Endodermal cell (in vitro differentiated cells): ENCODE measurements around the gene ZNF710. TPM values are rescaled to one million over a fixed set of nuclear protein-coding genes. Genes with fewer than 3 reads are reported as not detected.

Experiments
- DNase-seq: peaks from one replicate; pipeline ENCODE4 v3.0.0-alpha.2; 2017
- H3K27ac ChIP-seq: 2 replicates; pipeline ENCODE4 v1.5.1; 2013; ENCODE audit warnings: mild to moderate bottlenecking, low read depth, low read length, moderate library complexity
- H3K27me3 ChIP-seq: 2 replicates; pipeline ENCODE4 v1.6.1; 2013; ENCODE audit warnings: mild to moderate bottlenecking, low read length, moderate library complexity; ENCODE audit not compliant: insufficient read depth, control insufficient read depth, poor library complexity, severe bottlenecking
- H3K36me3 ChIP-seq: 2 replicates; pipeline ENCODE4 v1.7.0; 2013; ENCODE audit warnings: mild to moderate bottlenecking, low read length, moderate library complexity; ENCODE audit not compliant: control insufficient read depth, insufficient read depth
- H3K4me1 ChIP-seq: one replicate; pipeline ENCODE4 v1.7.0; 2013; ENCODE audit warnings: low read length; ENCODE audit not compliant: control insufficient read depth, insufficient read depth
- H3K4me3 ChIP-seq: 2 replicates; pipeline ENCODE4 v1.5.1; 2013; ENCODE audit warnings: mild to moderate bottlenecking, low read length, moderate library complexity
- H3K9ac ChIP-seq: 2 replicates; pipeline ENCODE4 v1.6.1; 2013; ENCODE audit warnings: mild to moderate bottlenecking, low read length, moderate library complexity; ENCODE audit not compliant: poor library complexity, severe bottlenecking; ENCODE audit errors: extremely low read depth
- H3K9me3 ChIP-seq: 2 replicates; pipeline ENCODE4 v1.6.1; 2013; ENCODE audit warnings: mild to moderate bottlenecking, low read length, moderate library complexity; ENCODE audit not compliant: control insufficient read depth
- H3K27ac Mint-ChIP-seq: 2 replicates; pipeline ENCODE4 v1.8.0; 2020; ENCODE audit warnings: mixed read lengths
- H3K27me3 Mint-ChIP-seq: 2 replicates; pipeline ENCODE4 v1.8.0; 2021; ENCODE audit warnings: mild to moderate bottlenecking, mixed read lengths; ENCODE audit not compliant: insufficient read depth
- H3K36me3 Mint-ChIP-seq: 2 replicates; pipeline ENCODE4 v1.8.0; 2020; ENCODE audit warnings: low read depth, mixed read lengths
- H3K4me1 Mint-ChIP-seq: 2 replicates; pipeline ENCODE4 v1.8.0; 2020; ENCODE audit warnings: mixed read lengths
- H3K4me3 Mint-ChIP-seq: 2 replicates; pipeline ENCODE4 v1.8.0; 2020; ENCODE audit warnings: mild to moderate bottlenecking, moderate library complexity, mixed read lengths
- H3K9me3 Mint-ChIP-seq: 2 replicates; pipeline ENCODE4 v1.8.0; 2020; ENCODE audit warnings: mild to moderate bottlenecking, mixed read lengths
- CTCF ChIP-seq: fragments of 200-600 bp; sonication (generic); conservative IDR thresholded peaks from 2 replicates; pipeline ENCODE4 v1.5.0; 2021; ENCODE audit warnings: antibody characterized with exemption, mild to moderate bottlenecking
- WGBS, 2 experiments: methylation state at CpG; one replicate each; pipeline versions ENCODE4 v1.1.5 to v1.1.7; 2013; ENCODE audit warnings: missing lambda C conversion rate in 2 of 2, mixed read lengths in 1 of 2; ENCODE audit not compliant: insufficient coverage in 1 of 2, insufficient read length in 1 of 2; 5-methylcytosine and 5-hydroxymethylcytosine counted together
- total RNA-seq, 2 donors: library from RNA; stranded (reverse); fragmentation: NEBNext Ultra II Directional in 1 of 2; extraction: Animal tissue kit (Norgen Biotek cat#: 25700) in 1 of 2; gene quantifications; 2 replicates in 1 of 2; 3 replicates in 1 of 2; pipeline ENCODE4 v1.2.1, GENCODE V29; 2021

Gene ZNF710
- total RNA-seq, 2 donors from 2014 or later, result 31.8 to 39.1 TPM

GRCh38 chr15:89998141-89998661, 2.9 kb upstream of the ZNF710 start:
- WGBS, 2 experiments, result 77 to 94% methylated on average over 5 of the region's 5 CpGs
- no peak for TF ChIP-seq CTCF
- peaks cover 15% of the 10 kb centered on the region for H3K4me1 ChIP-seq
- no peaks in the 10 kb centered on the region for H3K9me3 ChIP-seq
- H3K27ac Mint-ChIP-seq, result peak overlapping the region; percentile 89
- no peak overlapping the region for H3K4me3 ChIP-seq
- H3K27me3 ChIP-seq, result no peaks in the 10 kb centered on the region
- H3K27me3 Mint-ChIP-seq, result no peaks in the 10 kb centered on the region
- no peaks in the 10 kb centered on the region for H3K36me3 Mint-ChIP-seq
- no peak overlapping the region for H3K9ac ChIP-seq
- H3K36me3 ChIP-seq, result no peaks in the 10 kb centered on the region
- H3K4me3 Mint-ChIP-seq, result no peak overlapping the region
- DNase-seq, result no peak
- H3K9me3 Mint-ChIP-seq, result no peaks in the 10 kb centered on the region
- H3K4me1 Mint-ChIP-seq, result peaks cover 23% of the 10 kb centered on the region
- H3K27ac ChIP-seq, result no peak overlapping the region

GRCh38 chr15:89998923-89999675, 2.0 kb upstream of the ZNF710 start:
- no peak for DNase-seq
- peaks cover 32% of the 10 kb centered on the region for H3K4me1 Mint-ChIP-seq
- no peaks in the 10 kb centered on the region for H3K36me3 ChIP-seq
- no peaks in the 10 kb centered on the region for H3K27me3 ChIP-seq
- no peaks in the 10 kb centered on the region for H3K9me3 ChIP-seq
- no peaks in the 10 kb centered on the region for H3K27me3 Mint-ChIP-seq
- peaks cover 20% of the 10 kb centered on the region for H3K4me1 ChIP-seq
- H3K27ac Mint-ChIP-seq, result no peak overlapping the region
- H3K4me3 Mint-ChIP-seq, result peak overlapping the region; percentile 87
- H3K27ac ChIP-seq, result peak overlapping the region; percentile 71
- H3K9me3 Mint-ChIP-seq, result no peaks in the 10 kb centered on the region
- H3K4me3 ChIP-seq, result no peak overlapping the region
- TF ChIP-seq CTCF, result no peak
- WGBS, 2 experiments, result 77 to 96% methylated on average over 4 to 12 of the region's 12 CpGs
- H3K36me3 Mint-ChIP-seq, result no peaks in the 10 kb centered on the region
- no peak overlapping the region for H3K9ac ChIP-seq

DNA sequence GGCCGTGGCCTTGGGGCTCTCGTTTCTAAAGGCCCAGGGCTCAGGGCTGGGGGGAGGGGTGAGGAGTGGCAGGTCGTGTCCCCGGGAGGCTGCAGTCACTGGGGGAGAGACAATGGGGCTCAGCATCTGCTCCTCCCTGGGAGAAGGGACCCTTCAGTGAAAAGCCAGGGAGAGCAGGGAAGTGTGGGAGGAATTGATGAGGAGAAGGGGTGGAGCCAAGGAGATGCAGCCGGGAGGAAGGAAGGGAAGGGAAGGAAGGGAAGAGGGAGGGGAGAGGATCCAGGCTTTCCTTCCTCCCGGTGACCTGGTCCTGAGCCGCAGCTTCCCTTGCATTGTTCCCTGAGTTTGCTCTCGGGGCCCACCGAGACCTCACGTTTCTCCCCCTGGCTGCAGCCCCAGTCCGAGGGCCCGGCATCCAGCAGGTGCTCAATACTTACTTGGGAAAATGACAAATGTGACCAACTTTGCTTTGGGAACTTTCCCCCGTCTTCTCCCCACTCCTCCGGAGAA, 1.4 kb upstream of the ZNF710 start:
- Mint-ChIP-seq H3K4me3 (peak overlapping the region; percentile 87), H3K27ac (peak overlapping the region; percentile 75), H3K36me3 (no peaks in the 10 kb centered on the region), H3K9me3 (no peaks in the 10 kb centered on the region), H3K4me1 (peaks cover 37% of the 10 kb centered on the region), H3K27me3 (no peaks in the 10 kb centered on the region)
- H3K4me1 ChIP-seq, result peaks cover 25% of the 10 kb centered on the region
- H3K36me3 ChIP-seq, result no peaks in the 10 kb centered on the region
- peak overlapping the region; percentile 87 for H3K4me3 ChIP-seq
- DNase-seq, result peak; percentile 85
- WGBS, 2 experiments, result 15 to 16% methylated on average over 13 to 14 of the region's 14 CpGs
- no peaks in the 10 kb centered on the region for H3K27me3 ChIP-seq
- H3K9me3 ChIP-seq, result no peaks in the 10 kb centered on the region
- no peak for TF ChIP-seq CTCF
- peak overlapping the region; percentile 94 for H3K27ac ChIP-seq
- H3K9ac ChIP-seq, result peak overlapping the region; percentile 86
